ENCODE results near the gene FTCDNL1.

The FTCDNL1 gene

GRCh38 chr2:199842631-199843395 is 8.2 kb downstream of the FTCDNL1 start:
- DNase-seq (ENCODE audit: low read depth in 3 of 3), result no peak

GRCh38 chr2:199841409-199841808 is 9.6 kb downstream of the FTCDNL1 start:
- DNase-seq (ENCODE audit: low read depth in 3 of 3), result no peak

GRCh38 chr2:199838399-199838798 is 12.6 kb downstream of the FTCDNL1 start:
- DNase-seq (ENCODE audit: low read depth in 3 of 3), result no peak

GRCh38 chr2:199836943-199837342 is 14.0 kb downstream of the FTCDNL1 start:
- DNase-seq (ENCODE audit: low read depth in 3 of 3), result no peak

- DNase-seq (ENCODE audit: low read depth in 3 of 3), result no peak
These were observed 17.5 kb downstream of the FTCDNL1 start for GRCh38 chr2:199833525-199833924.

- DNase-seq (ENCODE audit: low read depth in 3 of 3), result no peak
These were observed 20.5 kb downstream of the FTCDNL1 start for GRCh38 chr2:199830531-199830930.

GRCh38 chr2:199829628-199830027 is 21.4 kb downstream of the FTCDNL1 start:
- DNase-seq (ENCODE audit: low read depth in 3 of 3), result no peak

GRCh38 chr2:199819746-199820145 is 31.2 kb downstream of the FTCDNL1 start:
- DNase-seq (ENCODE audit: low read depth in 3 of 3), result no peak

- no peak for DNase-seq (ENCODE audit: low read depth in 3 of 3)
These were observed 32.2 kb downstream of the FTCDNL1 start for GRCh38 chr2:199818754-199819153.

GRCh38 chr2:199818026-199818425 is 33.0 kb downstream of the FTCDNL1 start:
- DNase-seq (ENCODE audit: low read depth in 3 of 3), result no peak

- no peak for DNase-seq (ENCODE audit: low read depth in 3 of 3)
These were observed 36.2 kb downstream of the FTCDNL1 start for GRCh38 chr2:199814817-199815211.

GRCh38 chr2:199814101-199814816 is 36.7 kb downstream of the FTCDNL1 start:
- DNase-seq (ENCODE audit: low read depth in 3 of 3), result no peak

GRCh38 chr2:199812493-199812892 is 38.5 kb downstream of the FTCDNL1 start:
- no peak for DNase-seq (ENCODE audit: low read depth in 3 of 3)

GRCh38 chr2:199811346-199811745 is 39.6 kb downstream of the FTCDNL1 start:
- no peak for DNase-seq (ENCODE audit: low read depth in 3 of 3)

- no peak for DNase-seq (ENCODE audit: low read depth in 3 of 3)
These were observed 40.4 kb downstream of the FTCDNL1 start for GRCh38 chr2:199810422-199811171.

- no peak for DNase-seq (ENCODE audit: low read depth in 3 of 3)
These were observed 43.0 kb downstream of the FTCDNL1 start for GRCh38 chr2:199807966-199808365.

GRCh38 chr2:199806179-199806578 is 44.8 kb downstream of the FTCDNL1 start:
- no peak for DNase-seq (ENCODE audit: low read depth in 3 of 3)

GRCh38 chr2:199804831-199805230 is 46.2 kb downstream of the FTCDNL1 start:
- no peak for DNase-seq (ENCODE audit: low read depth in 3 of 3)

GRCh38 chr2:199798831-199799580 is 52.0 kb downstream of the FTCDNL1 start:
- DNase-seq (ENCODE audit: low read depth in 3 of 3), result no peak

GRCh38 chr2:199797431-199798403 is 53.3 kb downstream of the FTCDNL1 start:
- DNase-seq (ENCODE audit: low read depth in 3 of 3), result no peak

GRCh38 chr2:199792381-199792780 is 58.6 kb downstream of the FTCDNL1 start:
- no peak for DNase-seq (ENCODE audit: low read depth in 3 of 3)

All from stimulated activated CD4-positive, alpha-beta T cell treated with anti-CD3 and anti-CD28 coated beads, TNF-alpha, amount 100 ng/mL, for 4 hours (primary cell).